ENCODE measurements around the gene DERL3. TPM values are rescaled to one million over a fixed set of nuclear protein-coding genes. Genes with fewer than 3 reads are reported as not detected.

Gene DERL3
- total RNA-seq, 1 experiment from 2014 or later = 9.8 TPM

DNA sequence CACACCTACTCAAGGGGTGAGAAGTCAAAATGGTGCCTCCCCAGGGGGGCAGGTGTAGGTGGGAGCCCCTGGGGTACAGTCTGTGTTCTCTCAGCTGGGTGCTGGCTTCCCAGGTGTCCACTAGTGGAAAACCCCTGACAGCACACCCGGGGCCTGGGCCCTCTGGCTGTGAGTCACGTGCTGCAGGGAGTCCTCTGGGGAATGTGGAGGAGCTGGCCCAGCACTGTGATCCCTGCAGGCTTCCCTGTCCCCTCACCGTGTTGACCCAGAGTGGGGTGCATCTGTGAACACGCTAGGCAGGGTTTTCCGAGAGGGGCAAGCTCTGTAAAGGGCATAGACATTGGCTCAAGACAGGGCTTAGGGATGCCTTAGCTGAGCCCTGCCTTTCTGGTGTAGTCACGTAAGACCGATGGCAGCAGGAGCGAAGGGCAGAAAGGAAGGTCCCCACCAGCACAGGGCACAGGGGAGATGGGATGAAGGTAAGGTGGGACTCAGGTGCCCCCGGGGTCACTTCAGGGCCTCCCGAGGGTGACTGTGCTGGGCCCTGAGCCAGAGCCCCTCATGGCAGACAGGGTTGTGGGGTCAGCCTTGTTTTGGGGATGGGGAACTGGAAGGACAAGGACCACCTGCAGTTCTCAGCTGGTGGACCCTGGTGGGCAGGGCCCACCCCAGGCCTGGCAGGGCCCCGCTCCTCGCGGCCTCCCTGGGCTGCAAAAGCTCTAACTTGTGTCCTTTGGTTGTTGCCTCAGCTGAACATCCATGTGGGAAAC, 14.1 kb downstream of the DERL3 start:
- Histone ChIP-seq H2AK5ac (ENCODE audit: insufficient read length, low read length) (no peak overlapping the region), H4K5ac (ENCODE audit: insufficient read length, low read depth, low read length) (no peak overlapping the region), H4K91ac (ENCODE audit: insufficient read length, low read depth, low read length) (no peak overlapping the region), H3K18ac (ENCODE audit: insufficient read length, low read depth, low read length) (no peak overlapping the region), H2BK15ac (ENCODE audit: low read depth, low read length) (no peak overlapping the region), H4K20me1 (ENCODE audit: control insufficient read depth, insufficient read depth, insufficient read length) (no peaks in the 10 kb centered on the region), H3K14ac (ENCODE audit: insufficient read depth, low read length) (no peak overlapping the region), H2BK20ac (ENCODE audit: low read depth, low read length, poor library complexity, severe bottlenecking) (no peak overlapping the region), H3K4me2 (ENCODE audit: insufficient read depth, insufficient read length, low read length) (no peak overlapping the region), H3K23me2 (ENCODE audit: insufficient read length, low read depth, low read length, poor library complexity, severe bottlenecking) (no peaks in the 10 kb centered on the region), H3K9me3 (ENCODE audit: control insufficient read depth, low read depth, low read length) (no peaks in the 10 kb centered on the region), H3K27ac (ENCODE audit: insufficient read length, low read depth, low read length) (no peak overlapping the region), H3K56ac (ENCODE audit: insufficient read length, low read depth, low read length) (no peak overlapping the region), H2AFZ (ENCODE audit: low read length) (no peak overlapping the region), H3T11ph (ENCODE audit: low read length) (no peak overlapping the region), H3K23ac (ENCODE audit: insufficient read length, low read depth, low read length) (no peak overlapping the region), H3K9ac (ENCODE audit: extremely low read depth, insufficient read length, low read length) (no peak overlapping the region), H3K4ac (ENCODE audit: low read depth, low read length) (no peak overlapping the region), H2BK12ac (ENCODE audit: insufficient read length, low read depth, low read length) (no peak overlapping the region), H3K27me3 (ENCODE audit: insufficient read depth, low read length) (no peaks in the 10 kb centered on the region), H3K79me2 (ENCODE audit: insufficient read depth, low read length) (no peaks in the 10 kb centered on the region), H3K4me1 (ENCODE audit: insufficient read depth, low read length) (no peaks in the 10 kb centered on the region), H2BK120ac (ENCODE audit: low read depth, low read length, poor library complexity, severe bottlenecking) (no peak overlapping the region), H4K8ac (replicated peaks; ENCODE audit: insufficient read length, low read depth, low read length) (no peak overlapping the region), H3K79me1 (ENCODE audit: insufficient read depth, low read depth, low read length, poor library complexity, severe bottlenecking) (no peaks in the 10 kb centered on the region), H2BK5ac (ENCODE audit: insufficient read length, low read length) (no peak overlapping the region)
- WGBS (ENCODE audit: extremely low coverage, insufficient read length, low lambda C conversion rate) = no CpG with 5 or more reads among the region's 13 CpGs
- peak overlapping the region in 2 of 3 experiments; percentile 7 to 61; a peak in 2 of 7 replicates for H3K27ac Mint-ChIP-seq
- no peak for DNase-seq
- TF ChIP-seq, protein P1, sequence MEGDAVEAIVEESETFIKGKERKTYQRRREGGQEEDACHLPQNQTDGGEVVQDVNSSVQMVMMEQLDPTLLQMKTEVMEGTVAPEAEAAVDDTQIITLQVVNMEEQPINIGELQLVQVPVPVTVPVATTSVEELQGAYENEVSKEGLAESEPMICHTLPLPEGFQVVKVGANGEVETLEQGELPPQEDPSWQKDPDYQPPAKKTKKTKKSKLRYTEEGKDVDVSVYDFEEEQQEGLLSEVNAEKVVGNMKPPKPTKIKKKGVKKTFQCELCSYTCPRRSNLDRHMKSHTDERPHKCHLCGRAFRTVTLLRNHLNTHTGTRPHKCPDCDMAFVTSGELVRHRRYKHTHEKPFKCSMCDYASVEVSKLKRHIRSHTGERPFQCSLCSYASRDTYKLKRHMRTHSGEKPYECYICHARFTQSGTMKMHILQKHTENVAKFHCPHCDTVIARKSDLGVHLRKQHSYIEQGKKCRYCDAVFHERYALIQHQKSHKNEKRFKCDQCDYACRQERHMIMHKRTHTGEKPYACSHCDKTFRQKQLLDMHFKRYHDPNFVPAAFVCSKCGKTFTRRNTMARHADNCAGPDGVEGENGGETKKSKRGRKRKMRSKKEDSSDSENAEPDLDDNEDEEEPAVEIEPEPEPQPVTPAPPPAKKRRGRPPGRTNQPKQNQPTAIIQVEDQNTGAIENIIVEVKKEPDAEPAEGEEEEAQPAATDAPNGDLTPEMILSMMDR (conservative IDR thresholded peaks at IDR 0.05) = no peak
- no peaks in the 10 kb centered on the region for H3K27me3 Mint-ChIP-seq (ENCODE audit: low read depth)
- peaks cover 49 to 91% (median 89%) of the 10 kb centered on the region in 3 experiments for H3K36me3 Mint-ChIP-seq (ENCODE audit: insufficient read depth in 1 of 3, low read depth in 3 of 3)
- peaks cover 16 to 19% of the 10 kb centered on the region in 2 experiments; a peak in 3 of 4 replicates for H3K4me1 Mint-ChIP-seq
- H3K9me3 Mint-ChIP-seq = no peaks in the 10 kb centered on the region
- H3K4me3 Mint-ChIP-seq = no peak overlapping the region
